GM19438 (cell line): ENCODE results near the gene STARD8.

ENCODE experiments used
- ATAC-seq: cut with Tn5 transposase; IDR thresholded peaks from one replicate; pipeline ENCODE4 v1.9.1; 2021; ENCODE audit warnings: low read depth; ENCODE audit not compliant: unreplicated experiment

The STARD8 gene

DNA sequence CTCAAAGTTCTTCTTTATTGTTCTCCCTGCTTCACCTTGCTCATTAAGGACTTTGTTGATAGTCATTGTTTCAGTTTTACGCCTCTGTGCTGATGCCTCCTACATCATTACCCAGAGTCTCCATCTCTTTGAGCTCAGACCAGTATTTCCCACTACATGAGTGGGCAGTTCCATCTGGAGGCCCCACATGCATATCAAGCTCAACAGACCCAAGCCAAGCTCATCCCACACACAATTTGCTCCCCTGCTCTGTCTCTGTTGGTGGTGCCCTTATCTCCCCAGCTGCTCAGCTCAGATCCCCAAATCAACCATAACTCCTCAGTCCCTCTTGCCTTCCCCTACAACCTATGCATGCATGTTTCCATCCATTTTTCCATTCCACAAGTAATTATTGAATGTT, 96.3 kb downstream of the STARD8 start:
- no peak for ATAC-seq

GRCh38 chrX:68746988-68747387, 99.5 kb downstream of the STARD8 start:
- ATAC-seq: no peak

DNA sequence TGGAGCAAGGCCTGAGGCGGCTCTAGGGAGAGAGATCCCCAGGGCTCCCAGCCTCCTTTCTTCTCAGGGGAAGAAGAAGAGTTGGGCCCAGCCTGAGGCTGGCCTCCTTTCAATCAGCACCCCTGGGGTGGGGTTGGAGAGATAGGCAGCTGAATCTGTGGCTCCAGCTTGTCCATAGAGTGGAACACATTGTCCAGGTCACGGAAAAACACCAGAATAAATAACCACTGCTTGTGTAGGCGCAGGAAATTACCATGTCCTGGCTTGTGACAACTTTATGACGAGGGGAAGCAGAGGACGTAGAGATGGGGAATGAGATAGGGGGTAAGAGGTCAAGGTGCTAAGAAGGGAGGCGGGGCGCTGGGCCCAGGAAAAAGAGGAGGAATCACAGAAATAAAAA, 100.6 kb downstream of the STARD8 start:
- no peak for ATAC-seq

- ATAC-seq: no peak
Observed at GRCh38 chrX:68749426-68749825, 102.0 kb downstream of the STARD8 start.

GRCh38 chrX:68750316-68750715, 102.8 kb downstream of the STARD8 start:
- ATAC-seq: no peak

DNA sequence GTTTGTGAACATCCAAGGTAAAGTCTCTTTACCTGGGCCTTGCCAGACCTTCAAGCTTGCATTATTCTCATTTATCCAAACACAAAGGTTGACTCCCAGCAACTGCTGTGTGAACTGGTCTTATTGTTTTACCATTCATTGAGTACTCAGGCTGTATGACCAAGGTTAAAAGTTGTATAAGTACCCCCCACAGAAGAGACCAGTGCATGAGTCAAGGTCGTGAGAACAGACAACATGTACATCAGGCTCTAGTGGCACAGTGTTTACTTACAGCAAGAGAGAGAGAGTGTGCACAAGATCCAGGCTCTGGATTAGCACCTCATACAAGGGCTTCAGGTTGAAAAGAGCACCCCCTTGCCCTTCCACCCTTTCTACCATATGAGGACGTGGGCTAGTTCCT, 103.9 kb downstream of the STARD8 start:
- no peak for ATAC-seq

DNA sequence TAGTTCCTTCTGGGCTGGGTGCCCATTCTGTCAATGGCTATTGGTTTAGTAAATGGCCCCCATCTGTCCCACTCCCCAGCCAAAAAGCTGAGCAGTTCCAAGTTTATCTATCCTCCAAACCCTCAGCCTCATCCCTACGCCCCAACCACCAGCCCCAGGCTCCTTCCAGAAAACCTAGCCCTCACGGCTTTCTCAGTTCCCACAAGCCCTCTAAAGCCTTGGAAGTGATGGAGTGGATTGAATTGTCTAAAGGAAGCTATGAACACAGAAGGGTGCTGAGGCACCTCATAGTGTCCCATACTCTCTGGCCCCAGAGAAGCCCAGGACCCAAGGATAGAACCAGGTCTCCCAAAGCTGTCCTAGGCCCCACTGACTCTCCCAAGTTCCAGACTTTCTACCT, 105.8 kb downstream of the STARD8 start:
- ATAC-seq: no peak

GRCh38 chrX:68754406-68754805, 106.9 kb downstream of the STARD8 start:
- ATAC-seq: no peak

GRCh38 chrX:68755616-68756125, 108.2 kb downstream of the STARD8 start:
- ATAC-seq: no peak

DNA sequence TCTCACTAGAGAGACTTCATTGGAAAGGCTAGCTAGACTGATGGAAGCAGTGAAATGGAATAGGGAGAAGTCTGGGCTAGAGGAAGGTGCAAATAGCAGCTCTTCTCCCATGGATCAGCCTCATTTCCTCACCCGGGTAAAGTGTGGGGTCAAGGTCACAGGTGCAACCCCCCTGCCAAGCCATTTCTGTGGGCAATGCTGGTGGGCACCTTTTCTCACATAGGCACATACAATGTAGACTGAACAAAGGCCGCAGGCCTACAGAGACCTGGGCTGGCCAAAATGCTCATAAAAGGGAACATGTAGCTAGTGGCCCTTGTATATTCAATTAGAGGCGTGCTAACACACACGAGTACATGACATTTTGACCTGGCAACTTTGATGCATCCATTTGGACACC, 109.9 kb downstream of the STARD8 start:
- ATAC-seq: no peak

DNA sequence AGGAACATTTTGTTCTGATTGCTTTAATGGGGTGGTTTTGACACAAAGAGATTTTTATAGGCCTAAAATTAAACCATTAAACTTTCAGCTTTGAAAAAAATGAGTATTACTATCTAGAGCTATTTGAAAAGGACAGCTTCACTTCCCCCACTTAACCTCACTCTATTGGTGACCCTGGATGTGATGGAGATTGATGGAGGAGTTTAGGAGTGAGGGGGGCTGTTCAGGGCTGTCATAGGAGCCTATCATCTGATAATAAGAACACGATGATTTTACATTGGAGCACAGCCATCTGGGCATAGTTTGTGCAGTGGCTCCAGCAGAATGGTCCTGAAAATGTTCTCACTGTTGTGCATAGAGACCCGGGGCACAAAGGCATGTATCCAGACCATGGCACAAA, 110.3 kb downstream of the STARD8 start:
- ATAC-seq: no peak

DNA sequence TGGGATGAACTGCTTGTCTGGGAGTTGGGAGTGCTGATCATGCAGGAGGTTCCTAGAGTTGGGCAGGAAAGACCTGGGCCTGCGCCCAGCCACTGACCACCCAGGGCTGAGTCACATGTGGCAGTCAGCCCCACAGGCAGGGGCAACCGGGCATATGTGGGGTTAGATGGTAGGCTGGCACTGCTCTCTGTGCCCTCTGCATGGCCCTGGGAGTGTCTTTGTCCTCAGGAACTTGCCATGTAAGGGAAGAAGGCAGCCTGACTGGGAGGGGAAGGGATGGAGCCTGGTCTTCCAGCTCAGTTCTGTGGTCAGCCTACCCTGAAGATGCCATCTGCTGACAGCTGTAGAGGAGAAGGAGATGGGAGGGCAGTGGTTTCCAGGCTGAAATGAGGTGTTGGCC, 111.2 kb downstream of the STARD8 start:
- ATAC-seq: no peak

DNA sequence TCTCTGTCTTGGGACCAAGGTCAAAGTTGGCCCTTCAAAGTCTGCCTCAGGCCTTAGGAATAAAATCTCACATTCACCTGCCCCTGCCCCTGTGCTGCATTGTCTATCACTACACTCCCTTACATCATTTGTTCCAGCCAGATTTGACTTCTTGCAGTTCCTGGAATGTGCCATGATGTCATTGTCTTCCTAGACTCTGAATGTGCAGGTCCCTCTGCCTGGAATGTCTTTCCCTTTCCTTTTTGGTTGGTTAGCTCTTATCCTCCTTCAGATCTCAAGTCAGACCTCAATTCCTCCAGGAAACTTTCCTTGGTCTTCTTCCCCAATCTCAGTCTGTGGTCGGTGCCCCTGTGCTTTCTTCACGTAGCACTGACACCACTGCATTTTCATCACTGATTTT, 113.6 kb downstream of the STARD8 start:
- ATAC-seq: no peak

GRCh38 chrX:68762766-68763165, 115.3 kb downstream of the STARD8 start:
- no peak for ATAC-seq

DNA sequence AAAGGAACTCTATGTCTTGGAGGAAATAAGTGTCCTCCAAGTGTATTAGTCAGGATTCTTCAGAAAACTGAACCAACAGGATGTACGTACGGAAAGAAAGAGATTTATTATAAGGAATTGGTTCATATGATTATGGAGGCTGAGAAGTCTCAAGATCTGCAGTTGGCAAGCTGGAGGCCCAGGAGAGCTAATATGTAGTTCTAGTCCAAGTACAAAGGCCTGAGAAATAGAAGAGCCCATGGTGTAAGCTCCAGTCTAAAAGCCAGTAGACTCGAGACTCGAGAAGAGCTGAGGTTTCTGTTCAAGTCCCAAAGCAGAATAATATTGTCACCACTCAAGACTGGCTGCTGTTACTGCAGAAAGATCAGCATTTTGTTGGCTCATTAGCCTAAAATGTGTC, 116.0 kb downstream of the STARD8 start:
- no peak for ATAC-seq
